Lower leg skin (tissue), 4 donors: Measurements from ENCODE around the gene REC114. TPM values are rescaled to one million over a fixed set of nuclear protein-coding genes. Genes with fewer than 3 reads are reported as not detected.

Experiments used
- DNase-seq, 2 donors: peaks; one replicate each; pipeline ENCODE4 v3.0.0-alpha.2; 2019; ENCODE audit warnings: low spot score in 2 of 2
- H3K4me3 ChIP-seq: fragments of 200-600 bp; sonication (generic); 2 replicates; pipeline ENCODE4 v1.5.1; 2017; ENCODE audit warnings: mild to moderate bottlenecking, low read depth; ENCODE audit not compliant: poor library complexity, severe bottlenecking
- POLR2A ChIP-seq, 2 donors: fragments of 450-650 bp; IDR thresholded peaks; one replicate each; pipeline ENCODE4 v1.6.1; 2016 to 2017; ENCODE audit warnings: antibody characterized with exemption in 2 of 2, mild to moderate bottlenecking in 1 of 2, moderate library complexity in 1 of 2
- WGBS, 2 donors: methylation state at CpG; one replicate each; pipeline ENCODE4 v1.1.5; 2018; 5-methylcytosine and 5-hydroxymethylcytosine counted together
- intact Hi-C: fragments of 100-400 bp; cut with DNase I; formaldehyde crosslinking; loops from one replicate; pipeline ENCODE4 v1.15.0; 2023; ENCODE audit warnings: low total_unique reads
- total RNA-seq, 4 donors: library from RNA; depleted of rRNA; stranded (reverse); fragments of >200 nt; gene quantifications; one replicate each; pipeline ENCODE4 v1.1.0, GENCODE V29; 2016
- TF ChIP-seq, protein P1 (sequence below), 3 donors: fragments of 450-650 bp; IDR thresholded peaks; one replicate each; pipeline ENCODE4 v1.5.1; 2016; ENCODE audit warnings: antibody characterized with exemption in 3 of 3, mild to moderate bottlenecking in 3 of 3, moderate library complexity in 2 of 3

Gene REC114
- total RNA-seq, 4 donors from 2014 or later: not detected

- H3K4me3 ChIP-seq: no peak overlapping the region
- no peak for TF ChIP-seq POLR2A (IDR thresholded peaks at IDR 0.05)
- TF ChIP-seq, protein P1, sequence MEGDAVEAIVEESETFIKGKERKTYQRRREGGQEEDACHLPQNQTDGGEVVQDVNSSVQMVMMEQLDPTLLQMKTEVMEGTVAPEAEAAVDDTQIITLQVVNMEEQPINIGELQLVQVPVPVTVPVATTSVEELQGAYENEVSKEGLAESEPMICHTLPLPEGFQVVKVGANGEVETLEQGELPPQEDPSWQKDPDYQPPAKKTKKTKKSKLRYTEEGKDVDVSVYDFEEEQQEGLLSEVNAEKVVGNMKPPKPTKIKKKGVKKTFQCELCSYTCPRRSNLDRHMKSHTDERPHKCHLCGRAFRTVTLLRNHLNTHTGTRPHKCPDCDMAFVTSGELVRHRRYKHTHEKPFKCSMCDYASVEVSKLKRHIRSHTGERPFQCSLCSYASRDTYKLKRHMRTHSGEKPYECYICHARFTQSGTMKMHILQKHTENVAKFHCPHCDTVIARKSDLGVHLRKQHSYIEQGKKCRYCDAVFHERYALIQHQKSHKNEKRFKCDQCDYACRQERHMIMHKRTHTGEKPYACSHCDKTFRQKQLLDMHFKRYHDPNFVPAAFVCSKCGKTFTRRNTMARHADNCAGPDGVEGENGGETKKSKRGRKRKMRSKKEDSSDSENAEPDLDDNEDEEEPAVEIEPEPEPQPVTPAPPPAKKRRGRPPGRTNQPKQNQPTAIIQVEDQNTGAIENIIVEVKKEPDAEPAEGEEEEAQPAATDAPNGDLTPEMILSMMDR (IDR thresholded peaks at IDR 0.05): no peak
- no peak for DNase-seq
- 62 to 75% methylated on average over 1 of the region's 1 CpG for WGBS, 2 donors
- intact Hi-C loops: no loop called here
These were observed 157.0 kb downstream of the REC114 start for GRCh38 chr15:73599934-73600333.

DNA sequence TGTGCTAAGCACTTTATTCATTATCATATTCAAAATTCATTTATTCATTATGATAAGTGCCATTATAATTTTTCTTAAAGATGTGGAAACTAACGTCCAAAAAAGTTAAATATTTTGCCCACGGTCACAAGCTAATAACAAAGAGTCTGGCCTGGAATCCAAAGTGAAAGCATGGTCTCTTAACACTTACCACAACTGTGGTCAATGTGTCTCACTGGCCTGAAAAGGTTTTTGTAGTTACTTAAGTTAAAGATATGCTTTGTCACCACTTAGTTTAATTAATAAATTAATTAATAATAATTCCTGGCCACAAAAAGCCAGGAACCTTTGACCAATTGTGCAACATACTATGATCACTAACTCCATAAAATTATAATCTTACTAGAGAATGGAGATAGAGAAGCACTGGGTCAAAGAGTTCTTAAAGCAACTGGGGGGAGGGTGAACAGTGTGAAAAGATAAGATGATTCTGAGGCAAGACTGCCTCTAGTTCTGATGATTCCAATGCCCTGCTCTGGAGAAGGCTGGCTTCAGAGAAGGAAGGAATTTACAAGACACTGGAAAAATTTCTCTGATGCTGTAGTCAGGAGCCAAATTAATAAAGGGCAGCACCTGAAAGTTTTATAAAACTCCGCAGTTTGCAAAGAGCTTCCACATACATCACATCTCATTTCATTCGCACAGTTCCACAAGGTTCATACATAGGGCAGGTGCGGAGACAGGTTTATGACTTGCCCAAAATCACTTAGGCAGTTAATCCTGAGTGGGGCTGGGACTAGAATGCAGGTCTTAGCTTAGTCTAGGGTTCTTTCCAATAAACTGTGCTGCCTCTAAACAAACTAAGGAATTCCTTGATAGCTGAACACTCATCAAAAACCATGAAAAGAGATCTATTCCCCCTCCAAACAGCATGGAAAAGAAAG, 157.7 kb downstream of the REC114 start:
- no peak overlapping the region for H3K4me3 ChIP-seq
- intact Hi-C loops: no loop called here
- no peak for DNase-seq
- TF ChIP-seq, protein P1 (IDR thresholded peaks at IDR 0.05): no peak
- no peak for TF ChIP-seq POLR2A (IDR thresholded peaks at IDR 0.05)
- 86 to 89% methylated on average over 5 of the region's 5 CpGs for WGBS, 2 donors

DNA sequence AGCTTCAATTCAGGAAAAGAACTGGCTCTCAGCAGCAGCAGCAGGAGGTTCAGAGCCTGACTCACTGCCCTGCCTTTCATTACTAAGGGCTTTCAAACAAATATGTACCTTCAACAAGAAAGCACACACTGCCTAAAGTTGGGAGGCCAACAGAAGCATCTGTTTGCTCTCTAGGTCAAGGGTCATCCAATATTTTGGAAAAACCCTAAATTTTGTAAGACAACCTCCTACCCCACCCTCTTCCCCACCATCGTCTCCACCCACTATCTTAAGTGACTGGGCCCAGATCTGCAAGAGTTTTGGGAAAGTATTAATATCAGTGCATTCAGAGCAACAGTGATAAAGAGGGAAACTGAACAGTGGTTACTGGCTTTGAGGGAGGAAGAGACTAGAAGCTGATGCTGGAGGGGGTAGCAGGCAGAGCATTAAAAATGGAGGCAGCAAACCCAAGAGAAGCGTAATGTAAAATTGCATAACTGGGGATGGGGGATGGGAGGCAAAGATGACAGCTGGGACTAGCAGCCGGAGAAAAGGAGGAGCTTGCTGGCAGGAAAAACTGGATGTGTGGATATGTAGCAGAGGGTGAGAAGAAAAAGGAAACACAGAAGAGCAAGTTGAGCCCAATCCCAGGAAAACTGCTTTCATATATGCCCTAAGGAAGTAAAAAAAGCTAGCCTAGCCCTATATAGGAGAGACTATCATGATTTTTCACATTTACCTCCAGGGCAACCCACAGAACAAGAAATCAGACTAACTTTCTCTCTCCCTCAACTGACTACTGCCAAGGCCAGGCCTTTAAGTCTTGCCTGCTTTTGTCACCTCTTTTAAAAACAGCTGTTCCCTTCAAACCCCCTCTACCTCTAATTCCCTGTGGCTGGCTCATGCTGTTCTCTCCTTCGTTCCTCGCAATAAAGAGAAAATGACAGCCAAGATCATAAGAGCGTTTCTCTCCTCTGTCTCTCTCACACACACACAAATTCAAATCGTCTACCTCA, 158.8 kb downstream of the REC114 start:
- intact Hi-C loops: no loop called here
- no peak for TF ChIP-seq POLR2A (IDR thresholded peaks at IDR 0.05)
- TF ChIP-seq, protein P1 (IDR thresholded peaks at IDR 0.05): no peak
- WGBS, 2 donors: 23 to 26% methylated on average over 7 of the region's 7 CpGs
- no peak overlapping the region for H3K4me3 ChIP-seq
- DNase-seq: peak in 1 of 2 donors; percentile 68

GRCh38 chr15:73602446-73602843, 159.5 kb downstream of the REC114 start:
- no peak for TF ChIP-seq POLR2A (IDR thresholded peaks at IDR 0.05)
- TF ChIP-seq, protein P1 (IDR thresholded peaks at IDR 0.05): no peak
- intact Hi-C loops: no loop called here
- 0 to 9% methylated on average over 1 of the region's 1 CpG for WGBS, 2 donors
- DNase-seq: no peak
- H3K4me3 ChIP-seq: no peak overlapping the region

DNA sequence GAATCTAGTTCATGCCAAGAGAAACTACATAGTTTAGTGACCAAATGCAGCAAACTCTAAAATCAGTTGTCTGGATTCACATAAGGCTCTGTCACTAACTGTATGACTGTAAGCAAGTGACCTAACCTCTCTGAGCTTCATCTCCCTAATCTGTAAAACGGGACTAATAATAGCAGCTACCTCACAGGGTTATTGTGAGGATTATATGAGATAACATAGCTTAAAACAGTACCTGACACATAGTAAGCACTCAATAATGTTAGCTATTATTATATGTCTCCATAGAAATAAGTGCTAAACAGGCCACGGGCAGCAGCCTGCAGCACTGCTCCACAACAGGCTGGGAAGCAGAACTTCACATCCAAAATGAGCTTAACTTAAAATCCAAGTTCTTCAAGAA, 160.0 kb downstream of the REC114 start:
- DNase-seq: no peak
- H3K4me3 ChIP-seq: no peak overlapping the region
- 64 to 74% methylated on average over 2 of the region's 2 CpGs for WGBS, 2 donors
- intact Hi-C loops: no loop called here
- no peak for TF ChIP-seq POLR2A (IDR thresholded peaks at IDR 0.05)
- TF ChIP-seq, protein P1 (IDR thresholded peaks at IDR 0.05): no peak
